Retinal pigment epithelial cell (primary cell): ENCODE measurements around the gene DCTN3.

Experiments used
- DNase-seq: peaks from one replicate; pipeline ENCODE4 v3.0.0-alpha.2; 2010; ENCODE audit warnings: low read depth
- H3K4me3 ChIP-seq: 2 replicates; pipeline ENCODE4 v1.5.1; 2011; ENCODE audit warnings: mild to moderate bottlenecking, low read length, control low read depth, moderate library complexity
- TF ChIP-seq, protein P1 (sequence below): conservative IDR thresholded peaks from 2 replicates; pipeline ENCODE4 v1.5.1; 2011; ENCODE audit warnings: low read depth, low read length, control low read depth, inconsistent platforms

The DCTN3 gene

DNA sequence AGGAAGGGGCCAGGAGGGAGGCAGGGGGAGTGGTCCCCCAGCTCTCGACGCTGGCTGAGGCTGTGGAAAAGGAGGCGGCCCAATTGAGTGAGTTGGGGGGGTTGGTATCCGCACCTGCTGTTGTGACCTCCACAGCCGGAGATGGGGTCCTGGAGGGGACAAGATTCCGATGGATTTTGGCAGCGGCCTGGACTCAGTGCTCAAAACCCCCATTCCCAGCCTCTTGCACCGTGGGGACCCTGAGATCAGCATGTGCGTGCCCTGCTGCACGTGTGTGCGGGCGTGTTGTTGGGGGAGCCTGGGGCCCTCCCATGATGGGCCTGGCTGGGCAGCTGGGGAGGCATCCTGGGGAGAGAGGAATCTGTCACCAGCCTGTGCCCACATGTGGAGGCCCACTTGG is 45.7 kb downstream of the DCTN3 start:
- H3K4me3 ChIP-seq: no peak overlapping the region
- DNase-seq: no peak
- TF ChIP-seq, protein P1, sequence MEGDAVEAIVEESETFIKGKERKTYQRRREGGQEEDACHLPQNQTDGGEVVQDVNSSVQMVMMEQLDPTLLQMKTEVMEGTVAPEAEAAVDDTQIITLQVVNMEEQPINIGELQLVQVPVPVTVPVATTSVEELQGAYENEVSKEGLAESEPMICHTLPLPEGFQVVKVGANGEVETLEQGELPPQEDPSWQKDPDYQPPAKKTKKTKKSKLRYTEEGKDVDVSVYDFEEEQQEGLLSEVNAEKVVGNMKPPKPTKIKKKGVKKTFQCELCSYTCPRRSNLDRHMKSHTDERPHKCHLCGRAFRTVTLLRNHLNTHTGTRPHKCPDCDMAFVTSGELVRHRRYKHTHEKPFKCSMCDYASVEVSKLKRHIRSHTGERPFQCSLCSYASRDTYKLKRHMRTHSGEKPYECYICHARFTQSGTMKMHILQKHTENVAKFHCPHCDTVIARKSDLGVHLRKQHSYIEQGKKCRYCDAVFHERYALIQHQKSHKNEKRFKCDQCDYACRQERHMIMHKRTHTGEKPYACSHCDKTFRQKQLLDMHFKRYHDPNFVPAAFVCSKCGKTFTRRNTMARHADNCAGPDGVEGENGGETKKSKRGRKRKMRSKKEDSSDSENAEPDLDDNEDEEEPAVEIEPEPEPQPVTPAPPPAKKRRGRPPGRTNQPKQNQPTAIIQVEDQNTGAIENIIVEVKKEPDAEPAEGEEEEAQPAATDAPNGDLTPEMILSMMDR: no peak

DNA sequence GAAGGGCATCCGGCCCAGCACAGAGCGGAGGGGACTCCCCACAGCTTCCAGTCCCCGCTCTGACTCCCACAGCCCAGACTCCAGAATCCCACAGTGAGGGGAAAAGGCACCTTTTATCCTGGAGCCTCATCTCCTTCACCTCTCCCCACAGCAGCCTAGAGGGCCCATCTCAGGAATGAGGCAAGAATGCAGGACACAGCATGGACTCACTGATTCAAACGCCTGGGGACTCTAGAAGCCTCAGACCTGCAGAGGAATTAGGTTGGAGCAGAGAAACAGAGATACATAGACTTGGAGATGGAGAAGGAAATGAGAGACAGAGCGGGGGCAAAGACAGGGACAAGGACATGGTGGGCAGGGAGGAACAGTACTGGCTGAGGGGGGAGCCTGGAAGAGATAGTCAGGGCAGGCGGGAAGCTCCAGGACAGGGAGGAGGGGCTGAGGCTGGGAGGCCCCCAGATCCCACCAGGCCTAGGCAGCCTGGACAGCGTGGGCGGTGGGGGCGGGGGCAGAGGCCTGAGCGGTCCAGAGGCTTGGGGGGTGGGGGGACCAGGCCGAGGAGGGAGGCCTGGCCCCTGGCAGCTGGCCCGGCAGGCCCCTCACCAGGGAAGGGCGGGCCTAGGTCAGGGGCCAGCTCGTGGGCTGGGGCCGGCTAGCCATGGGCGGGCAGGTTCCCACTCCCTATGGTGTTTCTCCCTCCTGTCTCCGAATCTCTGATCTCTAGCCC is 46.5 kb downstream of the DCTN3 start:
- DNase-seq: no peak
- no peak overlapping the region for H3K4me3 ChIP-seq
- TF ChIP-seq, protein P1: no peak

- no peak for DNase-seq
- no peak overlapping the region for H3K4me3 ChIP-seq
- TF ChIP-seq, protein P1: no peak
These were observed 47.7 kb downstream of the DCTN3 start for GRCh38 chr9:34572628-34573027.

GRCh38 chr9:34572092-34572491 is 48.2 kb downstream of the DCTN3 start:
- no peak for DNase-seq
- TF ChIP-seq, protein P1: no peak
- no peak overlapping the region for H3K4me3 ChIP-seq

- TF ChIP-seq, protein P1: no peak
These were observed 48.8 kb downstream of the DCTN3 start for GRCh38 chr9:34571481-34571810.

GRCh38 chr9:34570809-34571480 is 49.4 kb downstream of the DCTN3 start:
- TF ChIP-seq, protein P1: no peak
- DNase-seq: no peak
- no peak overlapping the region for H3K4me3 ChIP-seq

More at GRCh38 chr9:34571481-34571810, 48.8 kb downstream of the DCTN3 start:
- DNase-seq: no peak
- no peak overlapping the region for H3K4me3 ChIP-seq

DNA sequence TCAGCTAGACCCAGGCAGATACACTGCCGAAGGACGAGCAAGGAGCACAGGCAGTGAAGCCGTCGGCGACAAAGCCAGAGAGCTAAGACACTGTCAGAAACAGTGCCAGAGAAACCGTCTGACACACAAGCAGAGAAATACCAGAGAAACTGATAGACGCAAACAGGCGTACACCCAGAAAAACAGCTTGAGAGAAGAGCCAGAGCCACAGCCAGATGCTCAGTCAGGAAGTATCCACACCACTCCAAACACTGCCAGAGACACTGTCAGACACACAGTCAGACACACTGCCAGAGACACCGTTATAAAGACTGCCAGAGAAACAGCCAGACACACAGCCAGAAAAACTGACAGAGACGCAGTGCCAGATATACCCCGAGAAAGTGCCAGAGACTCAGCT is 49.9 kb downstream of the DCTN3 start:
- H3K4me3 ChIP-seq: no peak overlapping the region
- no peak for DNase-seq
- TF ChIP-seq, protein P1: no peak
